Measurements from ENCODE around the gene NRCAM. TPM values are rescaled to one million over a fixed set of nuclear protein-coding genes. Genes with fewer than 3 reads are reported as not detected.

NRCAM gene
- total RNA-seq, 1 experiment from 2014 or later: 2.7 TPM

- Mint-ChIP-seq H3K36me3 (no peaks in the 10 kb centered on the region), H3K4me3 (no peak overlapping the region), H3K9me3 (no peaks in the 10 kb centered on the region), H3K27ac (no peak overlapping the region), H3K4me1 (peaks cover 25% of the 10 kb centered on the region), H3K27me3 (ENCODE audit: low read depth) (peaks cover 30% of the 10 kb centered on the region)
- DNase-seq (ENCODE audit: low spot score): no peak
- TF ChIP-seq ZNF512 (CRISPR knock-in tag; IDR thresholded peaks at IDR 0.05; ENCODE audit: borderline replicate concordance): no peak
- ChIA-PET CTCF (no interaction called here), POLR2A (no interaction called here)
- no peak for ATAC-seq
These were observed 4.9 kb downstream of the NRCAM start for GRCh38 chr7:108451296-108451848.

GRCh38 chr7:108450160-108450559 lies 6.1 kb downstream of the NRCAM start:
- TF ChIP-seq SMAD4 (CRISPR knock-in tag; IDR thresholded peaks at IDR 0.05) (no peak), CREM (CRISPR knock-in tag; IDR thresholded peaks at IDR 0.05) (no peak), ZMAT4 (CRISPR knock-in tag; IDR thresholded peaks at IDR 0.05) (no peak), FOXK1 (CRISPR knock-in tag; IDR thresholded peaks at IDR 0.05) (no peak)
- CTCF ChIA-PET: no interaction called here
- H3K4me1 Mint-ChIP-seq: peaks cover 25% of the 10 kb centered on the region

GRCh38 chr7:108449521-108449920 lies 6.7 kb downstream of the NRCAM start:
- Mint-ChIP-seq H3K9me3 (no peaks in the 10 kb centered on the region), H3K4me1 (peaks cover 23% of the 10 kb centered on the region), H3K36me3 (no peaks in the 10 kb centered on the region), H3K27me3 (ENCODE audit: low read depth) (peaks cover 20% of the 10 kb centered on the region), H3K27ac (no peak overlapping the region), H3K4me3 (no peak overlapping the region)
- ChIA-PET CTCF (interaction anchor here (0.8 to 1.1 kb wide), 4 partner anchors 10 to 268 kb away, joined by 3 read pairs; no protein-coding TSS in a partner anchor), POLR2A (no interaction called here)
- no peak for ATAC-seq
- no peak for DNase-seq (ENCODE audit: low spot score)
- TF ChIP-seq CDX4 (CRISPR knock-in tag; IDR thresholded peaks at IDR 0.05; ENCODE audit: borderline replicate concordance): no peak
- TF ChIP-seq E2F5 (CRISPR knock-in tag; IDR thresholded peaks at IDR 0.05): no peak
- TF ChIP-seq FOXK1 (CRISPR knock-in tag; IDR thresholded peaks at IDR 0.05): no peak
- TF ChIP-seq SOX15 (CRISPR knock-in tag; IDR thresholded peaks at IDR 0.05): no peak
- no peak for TF ChIP-seq AFF4 (CRISPR knock-in tag; IDR thresholded peaks at IDR 0.05; ENCODE audit: borderline replicate concordance)
- no peak for TF ChIP-seq ATF3 (CRISPR knock-in tag; conservative IDR thresholded peaks at IDR 0.05)
- TF ChIP-seq ZNF219 (CRISPR knock-in tag; IDR thresholded peaks at IDR 0.05; ENCODE audit: borderline replicate concordance): no peak
- no peak for TF ChIP-seq RELA (CRISPR knock-in tag; IDR thresholded peaks at IDR 0.05; ENCODE audit: borderline replicate concordance)
- no peak for TF ChIP-seq ZNF317 (CRISPR knock-in tag; IDR thresholded peaks at IDR 0.05; ENCODE audit: borderline replicate concordance, low read depth)
- TF ChIP-seq GABPB1 (CRISPR knock-in tag; IDR thresholded peaks at IDR 0.05): no peak
- TF ChIP-seq ZNF425 (CRISPR knock-in tag; conservative IDR thresholded peaks at IDR 0.05): no peak
- TF ChIP-seq ZBTB21 (CRISPR knock-in tag; IDR thresholded peaks at IDR 0.05; ENCODE audit: borderline replicate concordance): no peak
- no peak for TF ChIP-seq IRF2 (CRISPR knock-in tag; IDR thresholded peaks at IDR 0.05; ENCODE audit: borderline replicate concordance, low read depth)
- TF ChIP-seq NFYB (CRISPR knock-in tag; conservative IDR thresholded peaks at IDR 0.05; ENCODE audit: low read depth): no peak
- no peak for TF ChIP-seq ZNF263 (CRISPR knock-in tag; IDR thresholded peaks at IDR 0.05; ENCODE audit: low read depth)
- no peak for TF ChIP-seq NFE2L1 (CRISPR knock-in tag; IDR thresholded peaks at IDR 0.05)
- TF ChIP-seq ZMAT4 (CRISPR knock-in tag; IDR thresholded peaks at IDR 0.05): no peak

More at GRCh38 chr7:108450160-108450559, 6.1 kb downstream of the NRCAM start:
- DNase-seq (ENCODE audit: low spot score) (no peak), ATAC-seq (no peak)
- Mint-ChIP-seq H3K27ac (no peak overlapping the region), H3K4me3 (no peak overlapping the region), H3K27me3 (ENCODE audit: low read depth) (peaks cover 22% of the 10 kb centered on the region), H3K36me3 (no peaks in the 10 kb centered on the region), H3K9me3 (no peaks in the 10 kb centered on the region)
- POLR2A ChIA-PET: no interaction called here
